HEK293 (cell line): ENCODE data around the gene EFEMP2.

Experiments used
- AEBP2 ChIP-seq: fragments of 450-650 bp; formaldehyde crosslinking; IDR thresholded peaks from 2 replicates; pipeline ENCODE4 v1.5.1; 2016; ENCODE audit warnings: missing biosample characterization, missing genetic modification characterization, borderline replicate concordance
- EGR2 ChIP-seq: fragments of 450-650 bp; formaldehyde crosslinking; IDR thresholded peaks from 2 replicates; pipeline ENCODE4 v1.5.1; 2016; ENCODE audit warnings: low read depth, missing biosample characterization, missing genetic modification characterization
- GLIS1 ChIP-seq: fragments of 450-650 bp; formaldehyde crosslinking; IDR thresholded peaks from 2 replicates; pipeline ENCODE4 v1.5.1; 2016; ENCODE audit warnings: missing biosample characterization, missing genetic modification characterization
- GLIS2 ChIP-seq: fragments of 450-650 bp; formaldehyde crosslinking; IDR thresholded peaks from 2 replicates; pipeline ENCODE4 v1.5.1; 2016; ENCODE audit warnings: missing biosample characterization, missing genetic modification characterization
- KLF16 ChIP-seq: fragments of 450-650 bp; formaldehyde crosslinking; IDR thresholded peaks from 2 replicates; pipeline ENCODE4 v1.5.1; 2017; ENCODE audit warnings: missing biosample characterization, missing genetic modification characterization
- KLF9 ChIP-seq: fragments of 450-650 bp; formaldehyde crosslinking; IDR thresholded peaks from 2 replicates; pipeline ENCODE4 v1.5.1; 2016; ENCODE audit warnings: missing biosample characterization, missing genetic modification characterization, low read depth
- SCRT2 ChIP-seq: fragments of 450-650 bp; formaldehyde crosslinking; IDR thresholded peaks from 2 replicates; pipeline ENCODE4 v1.5.1; 2016; ENCODE audit warnings: missing biosample characterization, missing genetic modification characterization
- SP2 ChIP-seq: fragments of 450-650 bp; formaldehyde crosslinking; IDR thresholded peaks from 2 replicates; pipeline ENCODE4 v1.5.1; 2016; ENCODE audit warnings: missing biosample characterization, missing genetic modification characterization
- TRIM28 ChIP-seq: IDR thresholded peaks from 2 replicates; pipeline ENCODE4 v1.6.1; 2011; ENCODE audit warnings: low read length, control low read depth, borderline replicate concordance
- ZBTB10 ChIP-seq: fragments of 450-650 bp; formaldehyde crosslinking; IDR thresholded peaks from 2 replicates; pipeline ENCODE4 v1.5.1; 2016; ENCODE audit warnings: missing biosample characterization, missing genetic modification characterization
- ZBTB20 ChIP-seq: fragments of 450-650 bp; formaldehyde crosslinking; IDR thresholded peaks from 2 replicates; pipeline ENCODE4 v1.5.1; 2016; ENCODE audit warnings: missing biosample characterization, missing genetic modification characterization
- ZBTB6 ChIP-seq: fragments of 450-650 bp; formaldehyde crosslinking; IDR thresholded peaks from 2 replicates; pipeline ENCODE4 v1.5.1; 2017; ENCODE audit warnings: missing biosample characterization, missing genetic modification characterization
- ZNF174 ChIP-seq: fragments of 450-650 bp; formaldehyde crosslinking; IDR thresholded peaks from 2 replicates; pipeline ENCODE4 v1.5.0; 2017; ENCODE audit warnings: missing biosample characterization, mild to moderate bottlenecking, missing genetic modification characterization
- ZNF221 ChIP-seq: fragments of 450-650 bp; formaldehyde crosslinking; IDR thresholded peaks from 2 replicates; pipeline ENCODE4 v1.5.1; 2017; ENCODE audit warnings: missing biosample characterization, missing genetic modification characterization, borderline replicate concordance
- ZNF223 ChIP-seq: fragments of 450-650 bp; formaldehyde crosslinking; IDR thresholded peaks from 2 replicates; pipeline ENCODE4 v1.5.1; 2016; ENCODE audit warnings: missing biosample characterization, missing genetic modification characterization
- ZNF24 ChIP-seq: fragments of 450-650 bp; formaldehyde crosslinking; IDR thresholded peaks from 2 replicates; pipeline ENCODE4 v1.5.1; 2016; ENCODE audit warnings: missing biosample characterization, missing genetic modification characterization
- ZNF311 ChIP-seq: fragments of 450-650 bp; formaldehyde crosslinking; IDR thresholded peaks from 2 replicates; pipeline ENCODE4 v1.5.1; 2017; ENCODE audit warnings: missing biosample characterization, missing genetic modification characterization, borderline replicate concordance
- ZNF335 ChIP-seq: fragments of 450-650 bp; formaldehyde crosslinking; conservative IDR thresholded peaks from 2 replicates; pipeline ENCODE4 v1.5.1; 2016; ENCODE audit warnings: missing biosample characterization, missing genetic modification characterization
- ZNF341 ChIP-seq: fragments of 450-650 bp; formaldehyde crosslinking; IDR thresholded peaks from 2 replicates; pipeline ENCODE4; 2016; ENCODE audit warnings: low read depth, missing biosample characterization, missing genetic modification characterization
- ZNF404 ChIP-seq: fragments of 450-650 bp; formaldehyde crosslinking; IDR thresholded peaks from 2 replicates; pipeline ENCODE4 v1.5.1; 2017; ENCODE audit warnings: missing biosample characterization, missing genetic modification characterization
- ZNF449 ChIP-seq: fragments of 450-650 bp; formaldehyde crosslinking; IDR thresholded peaks from 2 replicates; pipeline ENCODE4 v1.5.1; 2017; ENCODE audit warnings: missing biosample characterization, mild to moderate bottlenecking, missing genetic modification characterization, moderate library complexity
- ZNF488 ChIP-seq: fragments of 450-650 bp; formaldehyde crosslinking; IDR thresholded peaks from 2 replicates; pipeline ENCODE4 v1.5.1; 2016; ENCODE audit warnings: missing biosample characterization, missing genetic modification characterization
- ZNF549 ChIP-seq: fragments of 450-650 bp; IDR thresholded peaks from 2 replicates; pipeline ENCODE4 v1.5.1; 2018; ENCODE audit warnings: missing biosample characterization, missing genetic modification characterization, mild to moderate bottlenecking, inconsistent platforms, moderate library complexity
- ZNF560 ChIP-seq: fragments of 450-650 bp; formaldehyde crosslinking; IDR thresholded peaks from 2 replicates; pipeline ENCODE4 v1.5.1; 2017; ENCODE audit warnings: missing biosample characterization, missing genetic modification characterization, borderline replicate concordance
- ZNF645 ChIP-seq: fragments of 450-650 bp; formaldehyde crosslinking; IDR thresholded peaks from 2 replicates; pipeline ENCODE4; 2016; ENCODE audit warnings: missing biosample characterization, missing genetic modification characterization
- ZNF654 ChIP-seq: fragments of 450-650 bp; formaldehyde crosslinking; IDR thresholded peaks from 2 replicates; pipeline ENCODE4 v1.5.1; 2016; ENCODE audit warnings: low read depth, missing biosample characterization, missing genetic modification characterization
- ZNF747 ChIP-seq: fragments of 450-650 bp; formaldehyde crosslinking; IDR thresholded peaks from 2 replicates; pipeline ENCODE4 v1.5.1; 2016; ENCODE audit warnings: missing biosample characterization, missing genetic modification characterization
- ZSCAN18 ChIP-seq: fragments of 450-650 bp; formaldehyde crosslinking; IDR thresholded peaks from 2 replicates; pipeline ENCODE4 v1.5.1; 2016; ENCODE audit warnings: missing biosample characterization, missing genetic modification characterization
- ZXDB ChIP-seq: fragments of 450-650 bp; formaldehyde crosslinking; IDR thresholded peaks from 2 replicates; pipeline ENCODE4 v1.5.1; 2016; ENCODE audit warnings: missing biosample characterization, missing genetic modification characterization

The EFEMP2 gene

GRCh38 chr11:65919573-65920371, 47.2 kb upstream of the EFEMP2 start (continued):
- TF ChIP-seq ZNF311 (tag by site-specific recombination) (no peak), ZNF174 (tag by site-specific recombination) (no peak), ZBTB20 (peak; percentile 76; the same call in 1 of the 2 replicates), ZNF335 (tag by site-specific recombination) (peak; percentile 92), ZXDB (no peak), ZNF341 (tag by site-specific recombination) (peak; percentile 35; the same call in 1 of the 2 replicates), AEBP2 (tag by site-specific recombination) (no peak), ZNF488 (no peak), ZBTB6 (tag by site-specific recombination) (no peak), ZNF24 (tag by site-specific recombination) (no peak), EGR2 (tag by site-specific recombination) (peak; percentile 57; the same call in 1 of the 2 replicates), KLF9 (tag by site-specific recombination) (peak; percentile 75), TRIM28 (no peak), ZNF654 (tag by site-specific recombination) (no peak), ZNF560 (tag by site-specific recombination) (no peak), SCRT2 (tag by site-specific recombination) (peak; percentile 68; the same call in 1 of the 2 replicates), ZNF223 (no peak), GLIS2 (tag by site-specific recombination) (peak; percentile 46; the same call in 1 of the 2 replicates), ZNF221 (tag by site-specific recombination) (no peak), ZNF645 (no peak), SP2 (tag by site-specific recombination) (peak; percentile 54), ZBTB10 (tag by site-specific recombination) (no peak), KLF16 (0 out of 2 replicates have a peak, but pooled peaks have one; percentile 25), ZSCAN18 (tag by site-specific recombination) (no peak), ZNF549 (tag by site-specific recombination) (no peak), ZNF747 (tag by site-specific recombination) (no peak), ZNF449 (tag by site-specific recombination) (no peak), ZNF404 (tag by site-specific recombination) (no peak), GLIS1 (tag by site-specific recombination) (peak; percentile 10; the same call in 1 of the 2 replicates)
